SK-N-SH treated with all-trans-retinoic acid at 6 μM for 48 hours (cell line): ENCODE data around the gene SCAPER.

Experiments
- ATAC-seq: fragments of 200-7000 bp; cut with Tn5 transposase; 3 replicates; pipeline ENCODE4 v1.9.1; 2020; ENCODE audit warnings: mild to moderate bottlenecking, moderate library complexity
- ARNTL ChIP-seq: fragments of 450-650 bp; formaldehyde crosslinking; IDR thresholded peaks from 2 replicates; pipeline ENCODE4 v1.5.0; 2020; ENCODE audit warnings: low read depth, mild to moderate bottlenecking, moderate library complexity, borderline replicate concordance
- BACH2 ChIP-seq: fragments of 250-450 bp; sonication (Bioruptor Pico); IDR thresholded peaks from 2 replicates; pipeline ENCODE4 v1.9.0; 2021; ENCODE audit warnings: mild to moderate bottlenecking, borderline replicate concordance
- CSDC2 ChIP-seq: fragments of 250-450 bp; sonication (Bioruptor Pico); IDR thresholded peaks from 2 replicates; pipeline ENCODE4 v1.5.0; 2020; ENCODE audit warnings: mild to moderate bottlenecking, moderate library complexity
- CSRNP3 ChIP-seq: fragments of 250-450 bp; sonication (Bioruptor Pico); IDR thresholded peaks from 2 replicates; pipeline ENCODE4 v1.5.1; 2021; ENCODE audit warnings: mild to moderate bottlenecking, moderate library complexity
- ESRRG ChIP-seq: fragments of 250-450 bp; sonication (Bioruptor Pico); IDR thresholded peaks from 2 replicates; pipeline ENCODE4 v1.6.1; 2021; ENCODE audit warnings: mild to moderate bottlenecking
- GLIS3 ChIP-seq: fragments of 250-450 bp; sonication (Bioruptor Pico); IDR thresholded peaks from 2 replicates; pipeline ENCODE4 v1.5.0; 2020; ENCODE audit warnings: mild to moderate bottlenecking, moderate library complexity
- ISL1 ChIP-seq: fragments of 250-450 bp; sonication (Bioruptor Pico); IDR thresholded peaks from 2 replicates; pipeline ENCODE4 v2.1.2; 2022; ENCODE audit warnings: mild to moderate bottlenecking, moderate library complexity
- PATZ1 ChIP-seq: fragments of 250-450 bp; sonication (Bioruptor Pico); IDR thresholded peaks from 2 replicates; pipeline ENCODE4 v1.8.0; 2020; ENCODE audit warnings: mild to moderate bottlenecking, moderate library complexity, borderline replicate concordance
- PPARA ChIP-seq: fragments of 250-450 bp; sonication (Bioruptor Pico); IDR thresholded peaks from 2 replicates; pipeline ENCODE4 v1.5.0; 2020; ENCODE audit warnings: mild to moderate bottlenecking, borderline replicate concordance
- RARB ChIP-seq: fragments of 250-450 bp; sonication (Bioruptor Pico); IDR thresholded peaks from 2 replicates; pipeline ENCODE4 v1.8.0; 2021; ENCODE audit warnings: mild to moderate bottlenecking, moderate library complexity
- SNAI2 ChIP-seq: fragments of 250-450 bp; sonication (Bioruptor Pico); IDR thresholded peaks from 2 replicates; pipeline ENCODE4 v1.5.0; 2020; ENCODE audit warnings: mild to moderate bottlenecking, moderate library complexity
- TCF4 ChIP-seq: fragments of 250-450 bp; sonication (Bioruptor Pico); IDR thresholded peaks from 2 replicates; pipeline ENCODE4 v1.8.0; 2021; ENCODE audit warnings: mild to moderate bottlenecking, moderate library complexity, borderline replicate concordance
- TOX ChIP-seq: fragments of 250-450 bp; sonication (Bioruptor Pico); IDR thresholded peaks from 2 replicates; pipeline ENCODE4 v1.8.0; 2021; ENCODE audit warnings: mild to moderate bottlenecking, moderate library complexity, borderline replicate concordance
- ZFP3 ChIP-seq: fragments of 250-450 bp; sonication (Bioruptor Pico); IDR thresholded peaks from 2 replicates; pipeline ENCODE4 v1.5.0; 2020; ENCODE audit warnings: mild to moderate bottlenecking, moderate library complexity
- ZFP30 ChIP-seq: fragments of 450-650 bp; formaldehyde crosslinking; IDR thresholded peaks from 2 replicates; pipeline ENCODE4 v1.5.0; 2022; ENCODE audit warnings: mild to moderate bottlenecking, moderate library complexity
- ZNF565 ChIP-seq: fragments of 450-650 bp; formaldehyde crosslinking; conservative IDR thresholded peaks from 2 replicates; pipeline ENCODE4 v1.5.0; 2020; ENCODE audit warnings: low read depth, mild to moderate bottlenecking, moderate library complexity
- ZNF70 ChIP-seq: fragments of 450-650 bp; formaldehyde crosslinking; IDR thresholded peaks from 2 replicates; pipeline ENCODE4 v1.5.0; 2020; ENCODE audit warnings: mild to moderate bottlenecking, moderate library complexity
- ZNF8 ChIP-seq: fragments of 450-650 bp; formaldehyde crosslinking; IDR thresholded peaks from 2 replicates; pipeline ENCODE4 v1.5.0; 2020; ENCODE audit warnings: mild to moderate bottlenecking, moderate library complexity
- TF ChIP-seq, protein P1 (sequence below): fragments of 250-450 bp; sonication (Bioruptor Pico); IDR thresholded peaks from 2 replicates; pipeline ENCODE4 v1.5.1; 2020; ENCODE audit warnings: low read depth, mild to moderate bottlenecking, moderate library complexity
- TF ChIP-seq, protein P2 (sequence below): fragments of 250-450 bp; sonication (Bioruptor Pico); IDR thresholded peaks from 2 replicates; pipeline ENCODE4 v1.8.0; 2021; ENCODE audit warnings: low read depth, mild to moderate bottlenecking, moderate library complexity, borderline replicate concordance
- TF ChIP-seq, protein P3 (sequence below): fragments of 250-450 bp; sonication (Bioruptor Pico); IDR thresholded peaks from 2 replicates; pipeline ENCODE4 v1.5.0; 2020; ENCODE audit warnings: mild to moderate bottlenecking, moderate library complexity

Gene SCAPER

DNA sequence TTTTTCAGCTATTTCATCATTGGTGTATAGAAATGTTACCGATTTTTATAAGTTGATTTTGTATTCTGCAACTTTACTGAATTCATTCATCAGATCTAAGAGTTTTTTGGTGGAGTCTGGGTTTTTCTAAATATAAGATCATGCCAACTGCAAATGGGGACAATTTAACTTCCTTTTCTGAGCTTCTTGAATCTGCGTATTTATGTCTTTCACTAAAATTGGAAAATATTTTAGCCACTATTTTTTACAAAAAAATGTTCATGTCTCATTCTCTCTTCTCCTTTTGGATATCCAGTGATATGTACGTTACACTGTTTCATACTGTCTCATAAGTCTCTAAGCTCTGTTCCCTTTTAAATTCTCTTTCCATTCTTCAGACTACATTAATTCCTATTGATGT lies 444.8 kb downstream of the SCAPER start:
- TF ChIP-seq ARNTL (CRISPR knock-in tag) (no peak), ZNF70 (CRISPR knock-in tag) (no peak), GLIS3 (CRISPR knock-in tag) (no peak), ESRRG (CRISPR knock-in tag) (no peak), ZFP3 (CRISPR knock-in tag) (no peak), ZFP30 (CRISPR knock-in tag) (no peak), RARB (CRISPR knock-in tag) (no peak), ISL1 (CRISPR knock-in tag) (no peak), PATZ1 (CRISPR knock-in tag) (no peak), ZNF8 (CRISPR knock-in tag) (no peak), CSDC2 (CRISPR knock-in tag) (no peak), ZNF565 (CRISPR knock-in tag) (no peak), BACH2 (CRISPR knock-in tag) (no peak), TOX (CRISPR knock-in tag) (no peak), TCF4 (CRISPR knock-in tag) (no peak), CSRNP3 (CRISPR knock-in tag) (no peak)
- TF ChIP-seq, protein P1, sequence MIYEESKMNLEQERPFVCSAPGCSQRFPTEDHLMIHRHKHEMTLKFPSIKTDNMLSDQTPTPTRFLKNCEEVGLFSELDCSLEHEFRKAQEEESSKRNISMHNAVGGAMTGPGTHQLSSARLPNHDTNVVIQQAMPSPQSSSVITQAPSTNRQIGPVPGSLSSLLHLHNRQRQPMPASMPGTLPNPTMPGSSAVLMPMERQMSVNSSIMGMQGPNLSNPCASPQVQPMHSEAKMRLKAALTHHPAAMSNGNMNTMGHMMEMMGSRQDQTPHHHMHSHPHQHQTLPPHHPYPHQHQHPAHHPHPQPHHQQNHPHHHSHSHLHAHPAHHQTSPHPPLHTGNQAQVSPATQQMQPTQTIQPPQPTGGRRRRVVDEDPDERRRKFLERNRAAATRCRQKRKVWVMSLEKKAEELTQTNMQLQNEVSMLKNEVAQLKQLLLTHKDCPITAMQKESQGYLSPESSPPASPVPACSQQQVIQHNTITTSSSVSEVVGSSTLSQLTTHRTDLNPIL (CRISPR knock-in tag): no peak
- TF ChIP-seq, protein P2, sequence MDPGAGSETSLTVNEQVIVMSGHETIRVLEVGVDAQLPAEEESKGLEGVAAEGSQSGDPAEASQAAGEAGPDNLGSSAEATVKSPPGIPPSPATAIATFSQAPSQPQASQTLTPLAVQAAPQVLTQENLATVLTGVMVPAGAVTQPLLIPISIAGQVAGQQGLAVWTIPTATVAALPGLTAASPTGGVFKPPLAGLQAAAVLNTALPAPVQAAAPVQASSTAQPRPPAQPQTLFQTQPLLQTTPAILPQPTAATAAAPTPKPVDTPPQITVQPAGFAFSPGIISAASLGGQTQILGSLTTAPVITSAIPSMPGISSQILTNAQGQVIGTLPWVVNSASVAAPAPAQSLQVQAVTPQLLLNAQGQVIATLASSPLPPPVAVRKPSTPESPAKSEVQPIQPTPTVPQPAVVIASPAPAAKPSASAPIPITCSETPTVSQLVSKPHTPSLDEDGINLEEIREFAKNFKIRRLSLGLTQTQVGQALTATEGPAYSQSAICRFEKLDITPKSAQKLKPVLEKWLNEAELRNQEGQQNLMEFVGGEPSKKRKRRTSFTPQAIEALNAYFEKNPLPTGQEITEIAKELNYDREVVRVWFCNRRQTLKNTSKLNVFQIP (CRISPR knock-in tag): no peak
- TF ChIP-seq, protein P3, sequence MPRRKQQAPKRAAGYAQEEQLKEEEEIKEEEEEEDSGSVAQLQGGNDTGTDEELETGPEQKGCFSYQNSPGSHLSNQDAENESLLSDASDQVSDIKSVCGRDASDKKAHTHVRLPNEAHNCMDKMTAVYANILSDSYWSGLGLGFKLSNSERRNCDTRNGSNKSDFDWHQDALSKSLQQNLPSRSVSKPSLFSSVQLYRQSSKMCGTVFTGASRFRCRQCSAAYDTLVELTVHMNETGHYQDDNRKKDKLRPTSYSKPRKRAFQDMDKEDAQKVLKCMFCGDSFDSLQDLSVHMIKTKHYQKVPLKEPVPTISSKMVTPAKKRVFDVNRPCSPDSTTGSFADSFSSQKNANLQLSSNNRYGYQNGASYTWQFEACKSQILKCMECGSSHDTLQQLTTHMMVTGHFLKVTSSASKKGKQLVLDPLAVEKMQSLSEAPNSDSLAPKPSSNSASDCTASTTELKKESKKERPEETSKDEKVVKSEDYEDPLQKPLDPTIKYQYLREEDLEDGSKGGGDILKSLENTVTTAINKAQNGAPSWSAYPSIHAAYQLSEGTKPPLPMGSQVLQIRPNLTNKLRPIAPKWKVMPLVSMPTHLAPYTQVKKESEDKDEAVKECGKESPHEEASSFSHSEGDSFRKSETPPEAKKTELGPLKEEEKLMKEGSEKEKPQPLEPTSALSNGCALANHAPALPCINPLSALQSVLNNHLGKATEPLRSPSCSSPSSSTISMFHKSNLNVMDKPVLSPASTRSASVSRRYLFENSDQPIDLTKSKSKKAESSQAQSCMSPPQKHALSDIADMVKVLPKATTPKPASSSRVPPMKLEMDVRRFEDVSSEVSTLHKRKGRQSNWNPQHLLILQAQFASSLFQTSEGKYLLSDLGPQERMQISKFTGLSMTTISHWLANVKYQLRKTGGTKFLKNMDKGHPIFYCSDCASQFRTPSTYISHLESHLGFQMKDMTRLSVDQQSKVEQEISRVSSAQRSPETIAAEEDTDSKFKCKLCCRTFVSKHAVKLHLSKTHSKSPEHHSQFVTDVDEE (CRISPR knock-in tag): no peak
- ATAC-seq: no peak

- TF ChIP-seq BACH2 (CRISPR knock-in tag) (no peak), ZFP3 (CRISPR knock-in tag) (no peak), ISL1 (CRISPR knock-in tag) (no peak), ZNF70 (CRISPR knock-in tag) (no peak), ARNTL (CRISPR knock-in tag) (no peak), SNAI2 (CRISPR knock-in tag) (no peak), CSRNP3 (CRISPR knock-in tag) (no peak), PPARA (CRISPR knock-in tag) (no peak)
- TF ChIP-seq, protein P1 (CRISPR knock-in tag): no peak
- TF ChIP-seq, protein P3 (CRISPR knock-in tag): no peak
- no peak for ATAC-seq
These were observed 453.6 kb downstream of the SCAPER start for GRCh38 chr15:76451540-76451939.
